Neural crest cell (in vitro differentiated cells): Measurements from ENCODE around the gene CLASP1. TPM values are rescaled to one million over a fixed set of nuclear protein-coding genes. Genes with fewer than 3 reads are reported as not detected.
A peak's percentile ranks its signal among the peaks of the same experiment; 100 is the strongest.
"Not testable (repeated sequence)": the region's sequence is repeated elsewhere in the genome, so short reads cannot be mapped to it uniquely, and the experiment has no call there.

ENCODE experiments used
- DNase-seq: peaks from one replicate; pipeline ENCODE4 v3.0.0; 2021; ENCODE audit warnings: low read depth, mixed read lengths, low spot score
- H3K27ac Mint-ChIP-seq: one replicate; pipeline ENCODE4 v1.8.0; 2021; ENCODE audit warnings: mild to moderate bottlenecking, mixed read lengths; ENCODE audit not compliant: unreplicated experiment
- H3K27me3 Mint-ChIP-seq: 2 replicates; pipeline ENCODE4 v1.8.0; 2021; ENCODE audit warnings: low read depth, mild to moderate bottlenecking, mixed read lengths
- H3K36me3 Mint-ChIP-seq: 2 replicates; pipeline ENCODE4 v1.8.0; 2021; ENCODE audit warnings: low read depth, mild to moderate bottlenecking, mixed read lengths
- H3K4me1 Mint-ChIP-seq: 2 replicates; pipeline ENCODE4 v1.8.0; 2021; ENCODE audit warnings: mixed read lengths
- H3K4me3 Mint-ChIP-seq: one replicate; pipeline ENCODE4 v1.8.0; 2021; ENCODE audit warnings: mild to moderate bottlenecking, mixed read lengths
- H3K9me3 Mint-ChIP-seq: 2 replicates; pipeline ENCODE4 v1.8.0; 2021; ENCODE audit warnings: mixed read lengths
- total RNA-seq: library from RNA; stranded (reverse); gene quantifications from 2 replicates; pipeline ENCODE4 v1.2.1, GENCODE V29; 2021
- TF ChIP-seq, protein P1 (sequence below): fragments of 200-600 bp; sonication (generic); conservative IDR thresholded peaks from 2 replicates; pipeline ENCODE4 v1.5.0; 2021; ENCODE audit warnings: antibody characterized with exemption, mild to moderate bottlenecking

CLASP1 gene
- total RNA-seq, 1 donor from 2014 or later: 95.8 TPM

DNA sequence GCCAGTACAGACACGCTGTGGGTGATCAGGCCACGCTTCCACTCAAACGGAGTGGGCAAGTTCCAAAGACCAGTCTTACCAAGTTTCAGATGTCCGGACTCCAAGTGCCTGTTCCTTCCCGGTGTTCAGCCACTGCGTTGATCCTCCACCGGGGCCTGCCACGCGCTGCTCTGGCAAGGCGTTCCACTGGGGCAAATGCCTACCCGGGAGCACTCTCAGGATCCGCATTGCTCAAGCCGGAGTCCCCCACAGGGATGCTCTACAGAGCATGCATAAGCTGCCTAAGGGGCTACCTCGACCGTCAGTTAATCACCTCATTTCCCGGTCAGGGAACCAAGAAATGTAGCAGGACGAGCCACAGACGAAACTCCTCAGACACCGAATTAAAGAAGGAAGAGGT, 37.0 kb upstream of the CLASP1 start:
- Mint-ChIP-seq H3K27ac (no peak overlapping the region), H3K27me3 (no peaks in the 10 kb centered on the region), H3K9me3 (peaks cover 10% of the 10 kb centered on the region), H3K36me3 (peaks cover 11% of the 10 kb centered on the region), H3K4me3 (no peak overlapping the region), H3K4me1 (peaks cover 10% of the 10 kb centered on the region)
- DNase-seq: no peak
- TF ChIP-seq, protein P1, sequence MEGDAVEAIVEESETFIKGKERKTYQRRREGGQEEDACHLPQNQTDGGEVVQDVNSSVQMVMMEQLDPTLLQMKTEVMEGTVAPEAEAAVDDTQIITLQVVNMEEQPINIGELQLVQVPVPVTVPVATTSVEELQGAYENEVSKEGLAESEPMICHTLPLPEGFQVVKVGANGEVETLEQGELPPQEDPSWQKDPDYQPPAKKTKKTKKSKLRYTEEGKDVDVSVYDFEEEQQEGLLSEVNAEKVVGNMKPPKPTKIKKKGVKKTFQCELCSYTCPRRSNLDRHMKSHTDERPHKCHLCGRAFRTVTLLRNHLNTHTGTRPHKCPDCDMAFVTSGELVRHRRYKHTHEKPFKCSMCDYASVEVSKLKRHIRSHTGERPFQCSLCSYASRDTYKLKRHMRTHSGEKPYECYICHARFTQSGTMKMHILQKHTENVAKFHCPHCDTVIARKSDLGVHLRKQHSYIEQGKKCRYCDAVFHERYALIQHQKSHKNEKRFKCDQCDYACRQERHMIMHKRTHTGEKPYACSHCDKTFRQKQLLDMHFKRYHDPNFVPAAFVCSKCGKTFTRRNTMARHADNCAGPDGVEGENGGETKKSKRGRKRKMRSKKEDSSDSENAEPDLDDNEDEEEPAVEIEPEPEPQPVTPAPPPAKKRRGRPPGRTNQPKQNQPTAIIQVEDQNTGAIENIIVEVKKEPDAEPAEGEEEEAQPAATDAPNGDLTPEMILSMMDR: no peak

GRCh38 chr2:121682396-121683298, 33.4 kb upstream of the CLASP1 start:
- TF ChIP-seq, protein P1: no peak
- Mint-ChIP-seq H3K27ac (no peak overlapping the region), H3K4me1 (no peaks in the 10 kb centered on the region), H3K4me3 (peak overlapping the region; percentile 40), H3K36me3 (peaks cover 13% of the 10 kb centered on the region), H3K9me3 (peaks cover 11% of the 10 kb centered on the region), H3K27me3 (no peaks in the 10 kb centered on the region)
- DNase-seq: no peak

DNA sequence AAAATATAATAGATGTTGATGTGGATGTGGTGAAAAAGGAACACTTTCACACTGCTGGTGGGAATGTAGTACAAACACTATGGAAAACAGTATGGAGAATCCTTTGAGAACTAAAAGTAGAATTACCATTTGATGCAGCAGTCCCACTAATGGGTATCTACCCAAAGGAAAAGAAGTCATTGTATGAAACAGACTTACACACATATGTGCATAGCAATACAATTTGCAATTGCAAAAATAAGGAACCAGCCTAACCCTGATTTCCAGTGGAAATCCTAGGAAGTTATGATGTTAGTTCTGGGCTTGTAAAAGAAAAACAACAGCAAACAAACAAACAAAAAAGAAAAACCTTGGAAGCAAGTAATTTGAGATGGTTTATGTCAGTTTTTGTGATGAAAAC, 28.6 kb upstream of the CLASP1 start:
- no peaks in the 10 kb centered on the region for H3K27me3 Mint-ChIP-seq
- DNase-seq: no peak
- no peak overlapping the region for H3K27ac Mint-ChIP-seq
- no peaks in the 10 kb centered on the region for H3K4me1 Mint-ChIP-seq
- H3K36me3 Mint-ChIP-seq: peaks cover 23% of the 10 kb centered on the region
- H3K9me3 Mint-ChIP-seq: peaks cover 19% of the 10 kb centered on the region
- no peak overlapping the region for H3K4me3 Mint-ChIP-seq
- TF ChIP-seq, protein P1: no peak

- DNase-seq, H3K4me3 Mint-ChIP-seq, H3K4me1 Mint-ChIP-seq, H3K27me3 Mint-ChIP-seq, H3K27ac Mint-ChIP-seq: not testable (repeated sequence)
- H3K9me3 Mint-ChIP-seq: peaks cover 27% of the 10 kb centered on the region
- peaks cover 40% of the 10 kb centered on the region for H3K36me3 Mint-ChIP-seq
Measured at GRCh38 chr2:121671621-121672020, 22.4 kb upstream of the CLASP1 start.

DNA sequence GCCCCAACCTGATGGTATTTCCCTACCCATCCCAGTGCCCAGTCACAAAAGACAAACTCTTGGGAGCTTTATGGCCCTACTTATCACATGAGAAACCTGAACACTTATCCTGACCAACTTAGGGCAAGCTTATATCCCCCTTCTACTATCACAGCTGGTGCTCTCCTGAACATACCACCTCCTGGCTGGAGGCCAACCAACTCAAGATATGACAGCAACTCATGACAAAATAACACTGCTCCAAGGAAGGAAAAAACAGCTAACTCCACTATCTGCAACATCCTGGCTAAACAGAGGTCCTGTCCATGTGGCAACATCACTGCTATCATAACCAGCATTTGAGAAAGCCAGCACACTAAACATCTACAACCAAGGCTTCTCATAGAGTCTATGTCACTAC, 20.9 kb upstream of the CLASP1 start:
- TF ChIP-seq, protein P1: no peak
- H3K9me3 Mint-ChIP-seq: peaks cover 23% of the 10 kb centered on the region
- no peaks in the 10 kb centered on the region for H3K27me3 Mint-ChIP-seq
- DNase-seq: no peak
- no peak overlapping the region for H3K27ac Mint-ChIP-seq
- H3K4me3 Mint-ChIP-seq: no peak overlapping the region
- H3K4me1 Mint-ChIP-seq: peaks cover 6% of the 10 kb centered on the region
- H3K36me3 Mint-ChIP-seq: peaks cover 37% of the 10 kb centered on the region

DNA sequence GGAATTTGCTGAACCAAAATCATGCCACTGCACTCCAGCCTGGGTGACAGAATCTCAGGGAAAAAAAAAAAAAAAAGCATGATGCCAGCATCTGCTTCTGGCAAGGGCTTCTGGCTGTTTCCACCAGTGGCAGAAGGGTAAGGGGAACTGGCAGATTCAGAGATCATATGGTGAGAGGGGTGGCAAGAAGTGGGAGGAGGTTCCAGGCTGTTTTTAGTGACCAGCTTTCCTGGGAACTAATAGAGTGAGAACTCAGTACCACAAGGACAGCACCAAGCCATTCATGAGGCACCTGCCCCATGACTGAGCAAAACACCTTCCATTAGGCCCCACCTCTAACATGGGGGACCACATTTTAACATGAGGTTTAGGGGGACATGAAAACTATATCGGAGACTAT, 18.4 kb upstream of the CLASP1 start:
- Mint-ChIP-seq H3K4me1 (peaks cover 7% of the 10 kb centered on the region), H3K27me3 (no peaks in the 10 kb centered on the region), H3K4me3 (no peak overlapping the region), H3K27ac (no peak overlapping the region), H3K36me3 (peaks cover 27% of the 10 kb centered on the region), H3K9me3 (peaks cover 15% of the 10 kb centered on the region)
- TF ChIP-seq, protein P1: no peak
- no peak for DNase-seq
